ENCODE data around the gene SEC24C. TPM values are rescaled to one million over a fixed set of nuclear protein-coding genes. Genes with fewer than 3 reads are reported as not detected.

Gene SEC24C
- polyA plus RNA-seq, 2 of the 4 experiments (the other 2 are of a cell fraction), result 54.3 to 84.7 TPM

- TF ChIP-seq PHF8 (IDR thresholded peaks at IDR 0.05; ENCODE audit: borderline replicate concordance, low read depth), result no peak
- TF ChIP-seq JUNB (IDR thresholded peaks at IDR 0.05), result no peak
These were observed 66.2 kb downstream of the SEC24C start (continued) for GRCh38 chr10:73810358-73810734.

- ATAC-seq (peak; percentile 54 to 55), FAIRE-seq (no peak), DNase-seq (ENCODE audit: low read depth in 1 of 2, low spot score in 1 of 2) (peak; percentile 29 to 58)
- CTCF ChIA-PET, result interaction anchor here (0.9 to 1.6 kb wide), 4 partner anchors 20 to 68 kb away, joined by 3 to 9 read pairs (median 6); no protein-coding TSS in a partner anchor
- no peaks in the 10 kb centered on the region for H3K9me3 ChIP-seq
- peak overlapping the region; percentile 90 for H3K4me3 ChIP-seq
- WGBS (ENCODE audit: missing lambda C conversion rate), result 4% methylated on average over 21 of the region's 63 CpGs
- peak overlapping the region; percentile 83 for H3K4me2 ChIP-seq
- peaks cover 14% of the 10 kb centered on the region; the same call in 2 of the 3 replicates for H3K4me1 ChIP-seq
- TF ChIP-seq E2F6 (IDR thresholded peaks at IDR 0.05; ENCODE audit: borderline replicate concordance, low read depth), result no peak
- TF ChIP-seq, protein P1, sequence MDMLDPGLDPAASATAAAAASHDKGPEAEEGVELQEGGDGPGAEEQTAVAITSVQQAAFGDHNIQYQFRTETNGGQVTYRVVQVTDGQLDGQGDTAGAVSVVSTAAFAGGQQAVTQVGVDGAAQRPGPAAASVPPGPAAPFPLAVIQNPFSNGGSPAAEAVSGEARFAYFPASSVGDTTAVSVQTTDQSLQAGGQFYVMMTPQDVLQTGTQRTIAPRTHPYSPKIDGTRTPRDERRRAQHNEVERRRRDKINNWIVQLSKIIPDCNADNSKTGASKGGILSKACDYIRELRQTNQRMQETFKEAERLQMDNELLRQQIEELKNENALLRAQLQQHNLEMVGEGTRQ (IDR thresholded peaks at IDR 0.05), result no peak
- TF ChIP-seq MYC (IDR thresholded peaks at IDR 0.05; ENCODE audit: borderline replicate concordance, low read length), result no peak
- peak; percentile 40 for TF ChIP-seq ZFP36 (IDR thresholded peaks at IDR 0.05; ENCODE audit: borderline replicate concordance, partially characterized antibody)
- TF ChIP-seq RCOR1 (IDR thresholded peaks at IDR 0.05; ENCODE audit: low read depth, low read length), result no peak
- POLR2A ChIA-PET, result interaction anchor here (0.6 to 1.7 kb wide), 3 partner anchors 25 to 82 kb away, joined by 3 to 6 read pairs (median 5); partner anchors contain the start of gene ZSWIM8
- H3K27ac ChIP-seq, result peak overlapping the region; percentile 92 to 95
These were observed 66.7 kb downstream of the SEC24C start for GRCh38 chr10:73810735-73811465.

- no peak for DNase-seq (ENCODE audit: low read depth in 1 of 2, low spot score in 1 of 2)
- Histone ChIP-seq H3K4me1 (peaks cover 14% of the 10 kb centered on the region; the same call in 2 of the 3 replicates), H3K9me3 (no peaks in the 10 kb centered on the region), H3K4me3 (no peak overlapping the region), H3K4me2 (no peak overlapping the region), H3K27ac (no peak overlapping the region)
- WGBS (ENCODE audit: missing lambda C conversion rate), result 88% methylated on average over 4 of the region's 4 CpGs
- ATAC-seq, result no peak
- no peak for TF ChIP-seq POLR2AphosphoS2 (conservative IDR thresholded peaks at IDR 0.05; ENCODE audit: low read length)
- TF ChIP-seq ZNF302 (CRISPR knock-in tag; IDR thresholded peaks at IDR 0.05), result no peak
- TF ChIP-seq FOSL2 (IDR thresholded peaks at IDR 0.05), result no peak
- no peak for TF ChIP-seq FOSL2 (CRISPR knock-in tag; IDR thresholded peaks at IDR 0.05)
- no peak for TF ChIP-seq CBX8 (IDR thresholded peaks at IDR 0.05)
- TF ChIP-seq, protein P2, sequence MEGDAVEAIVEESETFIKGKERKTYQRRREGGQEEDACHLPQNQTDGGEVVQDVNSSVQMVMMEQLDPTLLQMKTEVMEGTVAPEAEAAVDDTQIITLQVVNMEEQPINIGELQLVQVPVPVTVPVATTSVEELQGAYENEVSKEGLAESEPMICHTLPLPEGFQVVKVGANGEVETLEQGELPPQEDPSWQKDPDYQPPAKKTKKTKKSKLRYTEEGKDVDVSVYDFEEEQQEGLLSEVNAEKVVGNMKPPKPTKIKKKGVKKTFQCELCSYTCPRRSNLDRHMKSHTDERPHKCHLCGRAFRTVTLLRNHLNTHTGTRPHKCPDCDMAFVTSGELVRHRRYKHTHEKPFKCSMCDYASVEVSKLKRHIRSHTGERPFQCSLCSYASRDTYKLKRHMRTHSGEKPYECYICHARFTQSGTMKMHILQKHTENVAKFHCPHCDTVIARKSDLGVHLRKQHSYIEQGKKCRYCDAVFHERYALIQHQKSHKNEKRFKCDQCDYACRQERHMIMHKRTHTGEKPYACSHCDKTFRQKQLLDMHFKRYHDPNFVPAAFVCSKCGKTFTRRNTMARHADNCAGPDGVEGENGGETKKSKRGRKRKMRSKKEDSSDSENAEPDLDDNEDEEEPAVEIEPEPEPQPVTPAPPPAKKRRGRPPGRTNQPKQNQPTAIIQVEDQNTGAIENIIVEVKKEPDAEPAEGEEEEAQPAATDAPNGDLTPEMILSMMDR (IDR thresholded peaks at IDR 0.05), result no peak
- TF ChIP-seq FOXS1 (CRISPR knock-in tag; IDR thresholded peaks at IDR 0.05), result no peak
- no peak for TF ChIP-seq RAD21 (conservative IDR thresholded peaks at IDR 0.05 in 1 of 2, IDR thresholded peaks at IDR 0.05 in 1 of 2)
- no peak for TF ChIP-seq HMGXB4 (CRISPR knock-in tag; IDR thresholded peaks at IDR 0.05; ENCODE audit: borderline replicate concordance)
- TF ChIP-seq ZFP36 (IDR thresholded peaks at IDR 0.05; ENCODE audit: borderline replicate concordance, partially characterized antibody), result no peak
- TF ChIP-seq SMC3 (IDR thresholded peaks at IDR 0.05), result no peak
- no peak for TF ChIP-seq TP53 (CRISPR knock-in tag; IDR thresholded peaks at IDR 0.05)
- TF ChIP-seq HOXA7 (CRISPR knock-in tag; IDR thresholded peaks at IDR 0.05), result no peak
- TF ChIP-seq PHF8 (IDR thresholded peaks at IDR 0.05; ENCODE audit: borderline replicate concordance, low read depth), result no peak
- TF ChIP-seq JUN (IDR thresholded peaks at IDR 0.05), result no peak
- no peak for TF ChIP-seq HOXB5 (CRISPR knock-in tag; IDR thresholded peaks at IDR 0.05)
- no peak for TF ChIP-seq HDAC2 (IDR thresholded peaks at IDR 0.05)
- ChIA-PET CTCF (interaction anchor here (1.0 kb wide), 1 partner anchor 39 kb away, joined by 4 read pairs; no protein-coding TSS in a partner anchor), POLR2A (interaction anchor here (0.7 kb wide), 1 partner anchor 27 kb away, joined by 8 read pairs; no protein-coding TSS in a partner anchor)
- no peak for FAIRE-seq
These were observed 68.5 kb downstream of the SEC24C start for GRCh38 chr10:73812657-73813056.
